Measurements from ENCODE around the gene NAA15.

NAA15 gene

GRCh38 chr4:139324620-139325019 lies 23.3 kb downstream of the NAA15 start:
- no peak for TF ChIP-seq CTCF (IDR thresholded peaks at IDR 0.05; ENCODE audit: borderline replicate concordance, insufficient read depth, low read depth, low read length)
- H3K4me3 ChIP-seq (ENCODE audit: low read depth, low read length), result no peak overlapping the region

- TF ChIP-seq CTCF (IDR thresholded peaks at IDR 0.05; ENCODE audit: borderline replicate concordance, insufficient read depth, low read depth, low read length), result no peak
- H3K4me3 ChIP-seq (ENCODE audit: low read depth, low read length), result no peak overlapping the region
These were observed 28.4 kb downstream of the NAA15 start for GRCh38 chr4:139329665-139330200.

GRCh38 chr4:139330283-139330682 lies 29.0 kb downstream of the NAA15 start:
- no peak overlapping the region for H3K4me3 ChIP-seq (ENCODE audit: low read depth, low read length)
- TF ChIP-seq CTCF (IDR thresholded peaks at IDR 0.05; ENCODE audit: borderline replicate concordance, insufficient read depth, low read depth, low read length), result no peak

GRCh38 chr4:139331185-139331584 lies 29.9 kb downstream of the NAA15 start:
- TF ChIP-seq CTCF (IDR thresholded peaks at IDR 0.05; ENCODE audit: borderline replicate concordance, insufficient read depth, low read depth, low read length), result no peak

GRCh38 chr4:139333046-139333445 lies 31.7 kb downstream of the NAA15 start:
- no peak for TF ChIP-seq CTCF (IDR thresholded peaks at IDR 0.05; ENCODE audit: borderline replicate concordance, insufficient read depth, low read depth, low read length)
- no peak overlapping the region for H3K4me3 ChIP-seq (ENCODE audit: low read depth, low read length)

More at GRCh38 chr4:139331185-139331584, 29.9 kb downstream of the NAA15 start:
- no peak overlapping the region for H3K4me3 ChIP-seq (ENCODE audit: low read depth, low read length)

GRCh38 chr4:139337612-139338011 lies 36.3 kb downstream of the NAA15 start:
- no peak overlapping the region for H3K4me3 ChIP-seq (ENCODE audit: low read depth, low read length)
- no peak for TF ChIP-seq CTCF (IDR thresholded peaks at IDR 0.05; ENCODE audit: borderline replicate concordance, insufficient read depth, low read depth, low read length)

- TF ChIP-seq CTCF (IDR thresholded peaks at IDR 0.05; ENCODE audit: borderline replicate concordance, insufficient read depth, low read depth, low read length), result no peak
- H3K4me3 ChIP-seq (ENCODE audit: low read depth, low read length), result no peak overlapping the region
These were observed 60.0 kb downstream of the NAA15 start for GRCh38 chr4:139361301-139361700.

Data from GM12875 (cell line).